DOHH2 (cell line): ENCODE measurements around the gene CACTIN.

Experiments
- H3F3A ChIP-seq: fragments of 200-600 bp; sonication (generic), shearing (Covaris generic); 2 replicates; pipeline ENCODE4 v1.6.0; 2016; ENCODE audit warnings: antibody characterized with exemption, mild to moderate bottlenecking; ENCODE audit not compliant: control insufficient read depth, insufficient read depth
- H3K27ac ChIP-seq: fragments of 200-600 bp; sonication (generic); 2 replicates; pipeline ENCODE4 v1.5.1; 2014; ENCODE audit warnings: low read depth, mild to moderate bottlenecking, low read length, moderate library complexity
- H3K27me3 ChIP-seq: fragments of 200-600 bp; sonication (generic); 2 replicates; pipeline ENCODE4 v1.6.1; 2014; ENCODE audit warnings: mild to moderate bottlenecking, low read length, mixed read lengths; ENCODE audit not compliant: control insufficient read depth
- H3K36me3 ChIP-seq: fragments of 200-600 bp; sonication (generic); 2 replicates; pipeline ENCODE4 v1.6.1; 2014; ENCODE audit warnings: mild to moderate bottlenecking, low read length, moderate library complexity, mixed read lengths; ENCODE audit not compliant: control insufficient read depth
- H3K4me1 ChIP-seq: fragments of 200-600 bp; sonication (generic); 2 replicates; pipeline ENCODE4 v1.6.1; 2014; ENCODE audit warnings: mild to moderate bottlenecking, low read length, mixed read lengths; ENCODE audit not compliant: control insufficient read depth
- H3K4me2 ChIP-seq: fragments of 200-600 bp; sonication (generic); 2 replicates; pipeline ENCODE4 v1.6.0; 2014; ENCODE audit warnings: mild to moderate bottlenecking, low read length, moderate library complexity
- H3K4me3 ChIP-seq: fragments of 200-600 bp; sonication (generic); 2 replicates; pipeline ENCODE4 v1.5.1; 2014; ENCODE audit warnings: mild to moderate bottlenecking, low read length, mixed read lengths
- H3K79me2 ChIP-seq: fragments of 200-600 bp; sonication (generic); 2 replicates; pipeline ENCODE4 v1.6.1; 2014; ENCODE audit warnings: mild to moderate bottlenecking, low read length, mixed read lengths; ENCODE audit not compliant: control insufficient read depth
- H3K9me2 ChIP-seq: fragments of 200-600 bp; sonication (generic); replicated peaks from 2 replicates; pipeline ENCODE4 v1.6.1; 2014; ENCODE audit warnings: mild to moderate bottlenecking, low read length, mixed read lengths; ENCODE audit not compliant: control insufficient read depth
- H3K9me3 ChIP-seq: fragments of 200-600 bp; sonication (generic); 2 replicates; pipeline ENCODE4 v1.6.1; 2014; ENCODE audit warnings: antibody characterized with exemption, low read length, mixed read lengths; ENCODE audit not compliant: control insufficient read depth, insufficient read depth
- H4K20me1 ChIP-seq: fragments of 200-600 bp; sonication (generic); 2 replicates; pipeline ENCODE4 v1.6.0; 2014; ENCODE audit warnings: low read depth, mild to moderate bottlenecking, antibody characterized with exemption, low read length, moderate library complexity; ENCODE audit not compliant: control insufficient read depth, insufficient read depth
- TF ChIP-seq, protein P1 (sequence below): fragments of 200-600 bp; sonication (generic); IDR thresholded peaks from one replicate; pipeline ENCODE4 v1.5.1; 2014; ENCODE audit warnings: antibody characterized with exemption, mild to moderate bottlenecking, low read depth, low read length; ENCODE audit not compliant: poor library complexity, severe bottlenecking

CACTIN gene

DNA sequence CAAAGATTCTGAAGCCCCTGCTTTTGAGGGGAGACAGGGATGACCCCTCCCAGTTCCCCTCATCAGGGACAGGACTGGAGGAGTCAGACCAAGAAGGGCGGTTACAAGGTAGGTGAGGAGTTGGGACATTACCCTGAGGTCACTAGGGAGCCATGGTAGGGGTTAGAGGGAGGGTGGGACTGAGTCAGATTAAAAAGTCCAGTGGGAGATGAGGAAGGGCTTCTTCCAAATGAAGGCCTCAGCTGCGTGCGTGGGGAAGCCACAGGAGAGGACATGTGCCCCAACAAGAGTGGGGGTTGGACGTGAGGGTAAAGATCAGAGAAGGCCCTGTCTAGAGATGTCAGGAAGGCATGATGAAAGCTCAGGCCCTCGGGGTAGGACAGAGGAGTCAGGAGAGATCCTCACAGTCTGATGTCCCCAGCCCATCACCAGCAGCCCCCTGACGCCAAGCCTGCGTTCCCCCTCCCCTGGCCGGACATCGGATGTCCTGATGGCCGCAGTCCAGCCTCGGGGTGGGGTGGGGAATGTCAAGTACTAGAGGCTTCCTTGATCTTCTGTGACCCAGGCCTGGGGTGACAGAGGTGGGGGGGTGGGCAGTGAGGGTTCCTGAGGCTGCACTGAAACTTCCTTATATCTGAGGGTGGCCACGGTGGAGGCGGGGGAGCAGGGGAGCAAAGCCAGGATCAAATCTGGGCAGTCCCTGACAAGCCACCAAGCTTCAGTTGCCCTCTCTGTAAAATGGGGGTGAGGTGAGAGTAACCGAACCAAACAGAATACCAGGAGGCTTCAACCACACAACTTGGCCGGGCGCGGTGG lies 62.7 kb downstream of the CACTIN start:
- H3K36me3 ChIP-seq: no peaks in the 10 kb centered on the region
- no peak overlapping the region for H3K27ac ChIP-seq
- no peaks in the 10 kb centered on the region for H3K9me3 ChIP-seq
- H3K9me2 ChIP-seq: no peaks in the 10 kb centered on the region
- H3K79me2 ChIP-seq: no peaks in the 10 kb centered on the region
- TF ChIP-seq, protein P1, sequence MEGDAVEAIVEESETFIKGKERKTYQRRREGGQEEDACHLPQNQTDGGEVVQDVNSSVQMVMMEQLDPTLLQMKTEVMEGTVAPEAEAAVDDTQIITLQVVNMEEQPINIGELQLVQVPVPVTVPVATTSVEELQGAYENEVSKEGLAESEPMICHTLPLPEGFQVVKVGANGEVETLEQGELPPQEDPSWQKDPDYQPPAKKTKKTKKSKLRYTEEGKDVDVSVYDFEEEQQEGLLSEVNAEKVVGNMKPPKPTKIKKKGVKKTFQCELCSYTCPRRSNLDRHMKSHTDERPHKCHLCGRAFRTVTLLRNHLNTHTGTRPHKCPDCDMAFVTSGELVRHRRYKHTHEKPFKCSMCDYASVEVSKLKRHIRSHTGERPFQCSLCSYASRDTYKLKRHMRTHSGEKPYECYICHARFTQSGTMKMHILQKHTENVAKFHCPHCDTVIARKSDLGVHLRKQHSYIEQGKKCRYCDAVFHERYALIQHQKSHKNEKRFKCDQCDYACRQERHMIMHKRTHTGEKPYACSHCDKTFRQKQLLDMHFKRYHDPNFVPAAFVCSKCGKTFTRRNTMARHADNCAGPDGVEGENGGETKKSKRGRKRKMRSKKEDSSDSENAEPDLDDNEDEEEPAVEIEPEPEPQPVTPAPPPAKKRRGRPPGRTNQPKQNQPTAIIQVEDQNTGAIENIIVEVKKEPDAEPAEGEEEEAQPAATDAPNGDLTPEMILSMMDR: no peak
- H3K4me1 ChIP-seq: peaks cover 10% of the 10 kb centered on the region
- H4K20me1 ChIP-seq: no peaks in the 10 kb centered on the region
- no peak overlapping the region for H3K4me2 ChIP-seq
- H3K27me3 ChIP-seq: no peaks in the 10 kb centered on the region
- no peak overlapping the region for H3K4me3 ChIP-seq
- no peaks in the 10 kb centered on the region for H3F3A ChIP-seq
